ENCODE results near the gene COMMD1. TPM values are rescaled to one million over a fixed set of nuclear protein-coding genes. Genes with fewer than 3 reads are reported as not detected.
"Not testable (repeated sequence)": the region's sequence is repeated elsewhere in the genome, so short reads cannot be mapped to it uniquely, and the experiment has no call there.

Gene COMMD1
- total and polyA plus RNA-seq, 2 donors (not counting 1 experiment from before 2014, with no cell fraction given) = 38.6 to 49.3 TPM

DNA sequence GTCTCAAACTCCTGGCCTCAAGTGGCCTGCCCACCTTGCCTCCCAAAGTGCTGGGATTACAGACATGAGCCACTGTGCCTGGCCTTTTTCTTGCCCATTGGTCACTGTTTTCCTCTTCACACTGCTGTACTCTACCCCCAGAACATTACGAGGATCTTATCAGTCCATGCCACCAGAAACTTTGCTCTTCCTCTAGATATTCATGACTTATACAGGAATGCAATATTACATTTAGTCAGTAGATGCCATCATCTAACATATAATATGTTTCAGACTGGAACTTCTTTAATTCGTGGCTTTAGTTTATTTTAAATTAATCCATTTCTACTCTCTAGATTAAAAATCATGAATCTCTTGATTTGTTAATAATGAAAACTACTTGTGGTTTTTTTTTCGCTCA, 135.5 kb downstream of the COMMD1 start:
- Histone ChIP-seq H3K27me3 (ENCODE audit: control insufficient read depth, insufficient read depth, low read length) (no peaks in the 10 kb centered on the region), H3K4me2 (ENCODE audit: extremely low read depth, insufficient read depth, low read length) (no peak overlapping the region), H3K4me1 (ENCODE audit: control insufficient read depth, extremely low read depth, insufficient read depth, low read length) (no peaks in the 10 kb centered on the region), H3K9ac (ENCODE audit: insufficient read depth, low read length) (no peak overlapping the region), H3K9me3 (ENCODE audit: control insufficient read depth, insufficient read depth, low read depth, low read length) (no peaks in the 10 kb centered on the region), H3K4me3 (replicated peaks in 1 of 4; ENCODE audit: control extremely low read depth in 1 of 4, insufficient read depth in 1 of 4, low read depth in 3 of 4, low read length in 4 of 4) (no peak overlapping the region), H3K27ac (ENCODE audit: insufficient read depth, low read length) (no peak overlapping the region), H2AFZ (ENCODE audit: low read length) (no peak overlapping the region), H3K79me2 (ENCODE audit: control insufficient read depth, insufficient read depth, low read length) (no peaks in the 10 kb centered on the region), H3K36me3 (ENCODE audit: control insufficient read depth, insufficient read depth, low read length) (no peaks in the 10 kb centered on the region), H4K20me1 (ENCODE audit: control insufficient read depth, extremely low read depth, insufficient read depth, low read length) (no peaks in the 10 kb centered on the region)
- no peak for DNase-seq (ENCODE audit: low read depth in 2 of 2)
- no peak for TF ChIP-seq EZH2 (IDR thresholded peaks at IDR 0.05; ENCODE audit: low read length, missing control alignments)
- TF ChIP-seq, protein P1, sequence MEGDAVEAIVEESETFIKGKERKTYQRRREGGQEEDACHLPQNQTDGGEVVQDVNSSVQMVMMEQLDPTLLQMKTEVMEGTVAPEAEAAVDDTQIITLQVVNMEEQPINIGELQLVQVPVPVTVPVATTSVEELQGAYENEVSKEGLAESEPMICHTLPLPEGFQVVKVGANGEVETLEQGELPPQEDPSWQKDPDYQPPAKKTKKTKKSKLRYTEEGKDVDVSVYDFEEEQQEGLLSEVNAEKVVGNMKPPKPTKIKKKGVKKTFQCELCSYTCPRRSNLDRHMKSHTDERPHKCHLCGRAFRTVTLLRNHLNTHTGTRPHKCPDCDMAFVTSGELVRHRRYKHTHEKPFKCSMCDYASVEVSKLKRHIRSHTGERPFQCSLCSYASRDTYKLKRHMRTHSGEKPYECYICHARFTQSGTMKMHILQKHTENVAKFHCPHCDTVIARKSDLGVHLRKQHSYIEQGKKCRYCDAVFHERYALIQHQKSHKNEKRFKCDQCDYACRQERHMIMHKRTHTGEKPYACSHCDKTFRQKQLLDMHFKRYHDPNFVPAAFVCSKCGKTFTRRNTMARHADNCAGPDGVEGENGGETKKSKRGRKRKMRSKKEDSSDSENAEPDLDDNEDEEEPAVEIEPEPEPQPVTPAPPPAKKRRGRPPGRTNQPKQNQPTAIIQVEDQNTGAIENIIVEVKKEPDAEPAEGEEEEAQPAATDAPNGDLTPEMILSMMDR (conservative IDR thresholded peaks at IDR 0.05 in 1 of 2, IDR thresholded peaks at IDR 0.05 in 1 of 2; ENCODE audit: low read depth in 1 of 2, low read length in 2 of 2) = no peak

DNA sequence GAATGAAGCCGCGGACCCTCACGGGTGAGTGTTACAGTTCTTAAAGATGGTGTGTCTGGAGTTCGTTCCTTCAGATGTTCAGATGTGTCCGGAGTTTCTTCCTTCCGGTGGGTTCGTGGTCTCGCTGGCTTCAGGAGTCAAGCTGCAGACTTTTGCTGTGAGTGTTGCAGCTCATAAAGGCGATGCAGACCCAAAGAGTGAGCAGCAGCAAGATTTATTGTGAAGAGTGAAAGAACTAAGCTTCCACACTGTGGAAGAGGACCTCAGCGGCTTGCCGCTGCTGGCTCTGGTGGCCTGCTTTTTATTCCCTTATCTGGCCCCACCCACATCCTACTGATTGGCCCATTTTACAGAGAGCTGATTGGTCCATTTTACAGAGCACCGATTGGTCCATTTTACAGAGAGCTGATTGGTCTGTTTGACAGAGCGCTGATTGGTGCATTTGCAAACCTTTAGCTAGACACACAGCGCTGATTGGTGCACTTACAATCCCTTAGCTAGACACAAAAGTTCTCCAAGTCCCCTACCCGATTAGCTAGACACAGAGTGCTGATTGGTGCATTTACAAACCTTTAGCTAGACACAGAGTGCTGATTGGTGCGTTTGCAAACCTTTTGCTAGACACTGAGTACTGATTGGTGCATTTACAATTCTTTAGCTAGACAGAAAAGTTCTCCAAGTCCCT, 136.4 kb downstream of the COMMD1 start:
- H3K27ac ChIP-seq (ENCODE audit: insufficient read depth, low read length); H3K4me2 ChIP-seq (ENCODE audit: extremely low read depth, insufficient read depth, low read length); H3K9ac ChIP-seq (ENCODE audit: insufficient read depth, low read length); H3K4me1 ChIP-seq (ENCODE audit: control insufficient read depth, extremely low read depth, insufficient read depth, low read length); H3K79me2 ChIP-seq (ENCODE audit: control insufficient read depth, insufficient read depth, low read length); DNase-seq (ENCODE audit: low read depth in 2 of 2); H4K20me1 ChIP-seq (ENCODE audit: control insufficient read depth, extremely low read depth, insufficient read depth, low read length); H3K4me3 ChIP-seq (replicated peaks in 1 of 4; ENCODE audit: control extremely low read depth in 1 of 4, insufficient read depth in 1 of 4, low read depth in 3 of 4, low read length in 4 of 4); H3K9me3 ChIP-seq (ENCODE audit: control insufficient read depth, insufficient read depth, low read depth, low read length); H2AFZ ChIP-seq (ENCODE audit: low read length); H3K27me3 ChIP-seq (ENCODE audit: control insufficient read depth, insufficient read depth, low read length); H3K36me3 ChIP-seq (ENCODE audit: control insufficient read depth, insufficient read depth, low read length): not testable (repeated sequence)

DNA sequence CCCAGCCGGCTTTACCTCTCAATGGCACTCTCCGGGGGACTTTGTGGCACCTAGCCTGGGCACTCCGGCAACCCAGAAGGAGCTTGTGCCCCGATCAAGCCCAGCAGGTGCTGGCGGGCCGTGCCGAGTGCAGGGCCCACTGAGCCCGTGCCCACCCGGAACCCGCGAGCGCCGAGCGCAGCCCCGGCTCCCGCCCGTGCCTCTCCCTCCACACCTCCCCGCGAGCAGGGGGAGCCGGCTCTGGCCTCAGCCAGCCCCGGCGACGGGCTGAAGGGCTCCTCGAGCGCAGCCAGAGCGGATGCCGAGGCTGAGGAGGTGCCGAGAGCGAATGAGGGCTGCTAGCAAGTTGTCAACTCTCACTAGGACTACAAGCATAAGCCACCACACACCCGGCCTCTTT, 136.9 kb downstream of the COMMD1 start:
- H3K9ac ChIP-seq (ENCODE audit: insufficient read depth, low read length) = no peak overlapping the region
- TF ChIP-seq, protein P1 (conservative IDR thresholded peaks at IDR 0.05 in 1 of 2, IDR thresholded peaks at IDR 0.05 in 1 of 2; ENCODE audit: low read depth in 1 of 2, low read length in 2 of 2) = no peak
- TF ChIP-seq EZH2 (IDR thresholded peaks at IDR 0.05; ENCODE audit: low read length, missing control alignments) = no peak
- DNase-seq (ENCODE audit: low read depth in 2 of 2) = no peak
- H4K20me1 ChIP-seq (ENCODE audit: control insufficient read depth, extremely low read depth, insufficient read depth, low read length) = no peaks in the 10 kb centered on the region
- no peaks in the 10 kb centered on the region for H3K36me3 ChIP-seq (ENCODE audit: control insufficient read depth, insufficient read depth, low read length)
- H3K4me1 ChIP-seq (ENCODE audit: control insufficient read depth, extremely low read depth, insufficient read depth, low read length) = no peaks in the 10 kb centered on the region
- no peaks in the 10 kb centered on the region for H3K79me2 ChIP-seq (ENCODE audit: control insufficient read depth, insufficient read depth, low read length)
- no peak overlapping the region for H3K27ac ChIP-seq (ENCODE audit: insufficient read depth, low read length)
- H3K4me3 ChIP-seq (replicated peaks in 1 of 4; ENCODE audit: control extremely low read depth in 1 of 4, insufficient read depth in 1 of 4, low read depth in 3 of 4, low read length in 4 of 4) = no peak overlapping the region
- H3K27me3 ChIP-seq (ENCODE audit: control insufficient read depth, insufficient read depth, low read length) = no peaks in the 10 kb centered on the region
- no peak overlapping the region for H2AFZ ChIP-seq (ENCODE audit: low read length)
- H3K9me3 ChIP-seq (ENCODE audit: control insufficient read depth, insufficient read depth, low read depth, low read length) = no peaks in the 10 kb centered on the region
- H3K4me2 ChIP-seq (ENCODE audit: extremely low read depth, insufficient read depth, low read length) = no peak overlapping the region
